Vagina (tissue), 2 donors: ENCODE data around the gene ALKBH5.

Experiments used
- POLR2AphosphoS5 ChIP-seq, 2 donors: sonication (generic); formaldehyde crosslinking; IDR thresholded peaks; one replicate each; pipeline ENCODE4 v1.9.0; 2017; ENCODE audit warnings: antibody characterized with exemption in 2 of 2, mild to moderate bottlenecking in 2 of 2, low read depth in 1 of 2; ENCODE audit not compliant: insufficient read depth in 1 of 2
- TF ChIP-seq, protein P1 (sequence below), 3 experiments: fragments of 450-650 bp in 2 of 3; fragments of 200-600 bp in 1 of 3; sonication (generic) in 1 of 3; IDR thresholded peaks; one replicate each; pipeline ENCODE4 v1.5.1; 2017 to 2019; ENCODE audit warnings: antibody characterized with exemption in 3 of 3, mild to moderate bottlenecking in 2 of 3, moderate library complexity in 2 of 3

DNA sequence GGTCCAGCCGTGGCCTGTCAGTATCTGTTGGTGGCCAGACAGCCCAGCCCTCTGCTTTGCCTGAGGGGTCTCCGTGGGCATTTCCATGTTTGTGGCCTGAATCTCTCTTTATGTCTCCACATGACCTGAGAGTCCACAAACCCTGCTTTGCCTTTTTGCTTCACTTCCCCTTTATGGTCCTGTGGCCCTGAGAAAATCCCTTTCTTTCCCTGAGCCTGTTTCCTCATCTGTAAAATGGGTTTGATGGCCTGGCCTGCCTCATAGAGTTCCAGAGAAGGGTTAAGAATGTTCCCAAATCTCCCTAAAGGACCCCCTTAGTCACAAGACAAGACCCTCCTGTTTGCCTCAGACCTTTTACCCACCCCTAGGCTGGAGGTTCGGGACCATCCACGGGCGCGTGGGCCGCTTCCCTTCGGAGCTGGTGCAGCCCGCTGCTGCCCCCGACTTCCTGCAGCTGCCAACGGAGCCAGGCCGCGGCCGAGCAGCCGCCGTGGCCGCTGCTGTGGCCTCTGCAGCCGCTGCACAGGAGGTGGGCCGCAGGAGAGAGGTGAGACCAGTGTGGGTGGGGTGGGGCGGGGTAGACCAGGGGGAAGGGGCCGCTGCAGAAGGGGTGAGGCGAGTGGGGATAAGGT, 26.2 kb upstream of the ALKBH5 start:
- TF ChIP-seq, protein P1, sequence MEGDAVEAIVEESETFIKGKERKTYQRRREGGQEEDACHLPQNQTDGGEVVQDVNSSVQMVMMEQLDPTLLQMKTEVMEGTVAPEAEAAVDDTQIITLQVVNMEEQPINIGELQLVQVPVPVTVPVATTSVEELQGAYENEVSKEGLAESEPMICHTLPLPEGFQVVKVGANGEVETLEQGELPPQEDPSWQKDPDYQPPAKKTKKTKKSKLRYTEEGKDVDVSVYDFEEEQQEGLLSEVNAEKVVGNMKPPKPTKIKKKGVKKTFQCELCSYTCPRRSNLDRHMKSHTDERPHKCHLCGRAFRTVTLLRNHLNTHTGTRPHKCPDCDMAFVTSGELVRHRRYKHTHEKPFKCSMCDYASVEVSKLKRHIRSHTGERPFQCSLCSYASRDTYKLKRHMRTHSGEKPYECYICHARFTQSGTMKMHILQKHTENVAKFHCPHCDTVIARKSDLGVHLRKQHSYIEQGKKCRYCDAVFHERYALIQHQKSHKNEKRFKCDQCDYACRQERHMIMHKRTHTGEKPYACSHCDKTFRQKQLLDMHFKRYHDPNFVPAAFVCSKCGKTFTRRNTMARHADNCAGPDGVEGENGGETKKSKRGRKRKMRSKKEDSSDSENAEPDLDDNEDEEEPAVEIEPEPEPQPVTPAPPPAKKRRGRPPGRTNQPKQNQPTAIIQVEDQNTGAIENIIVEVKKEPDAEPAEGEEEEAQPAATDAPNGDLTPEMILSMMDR (IDR thresholded peaks at IDR 0.05): no peak
- TF ChIP-seq POLR2AphosphoS5 (IDR thresholded peaks at IDR 0.05; ENCODE audit: insufficient read depth in 1 of 2, low read depth in 1 of 2): no peak
